ENCODE data around the gene MYB. TPM values are rescaled to one million over a fixed set of nuclear protein-coding genes. Genes with fewer than 3 reads are reported as not detected.

The MYB gene
- total RNA-seq (2021) (8.3 and 9.0 TPM in 2 replicates), Bru-seq, nascent RNA (percentile 69 among the genes with signal in this experiment), BruChase-seq, experiment 1, labeled RNA remaining after a 2-hour chase (percentile 60 among the genes with signal in this experiment), BruChase-seq, experiment 2, labeled RNA remaining after a 6-hour chase (percentile 46 among the genes with signal in this experiment)
- long read RNA-seq, transcript MYB-205 (15 exons, 3,302 nt), result major isoform, 5 of 11 reads
- long read RNA-seq, partial matches to known transcripts, result 3 of 11 reads
- long read RNA-seq, other reads (novel, unspliced or antisense), result 2 of 11 reads

GRCh38 chr6:135180542-135181332, at the start of gene MYB:
Gene MYB, plus strand, starts transcription at chr6:135181308. Its CDS starts 206 bp downstream, at chr6:135181514.
- H3K9me3 ChIP-seq (ENCODE audit: low read depth, low read length, poor library complexity, severe bottlenecking), result no peaks in the 10 kb centered on the region
- peak; percentile 82 for DNase-seq (ENCODE audit: low spot score)
- H3K4me3 ChIP-seq (ENCODE audit: low read depth, low read length, poor library complexity, severe bottlenecking), result peak within 1 kb of the TSS; percentile 57
- H3K27ac ChIP-seq (ENCODE audit: low read depth, low read length, poor library complexity, severe bottlenecking), result peak within 1 kb of the TSS; percentile 50
- ChIA-PET CTCF (no interaction called here), POLR2A (ENCODE audit: low non-redundant PET) (no interaction called here)
- BruUV-seq (replicated peaks), result no TSS peak
- TF ChIP-seq CTCF (conservative IDR thresholded peaks at IDR 0.05; ENCODE audit: low read depth, low read length), result no peak
- TF ChIP-seq EZH2 (IDR thresholded peaks at IDR 0.05; ENCODE audit: borderline replicate concordance, low read depth, low read length, poor library complexity, severe bottlenecking), result no peak
- H3K36me3 ChIP-seq (ENCODE audit: insufficient read depth, low read length, poor library complexity, severe bottlenecking), result no peaks in the 10 kb centered on the region
- H3K27me3 ChIP-seq (replicated peaks; ENCODE audit: insufficient read depth, low read depth, low read length, poor library complexity), result no peaks in the 10 kb centered on the region
- H3K4me1 ChIP-seq (ENCODE audit: insufficient read depth, low read length, poor library complexity, severe bottlenecking), result no peaks in the 10 kb centered on the region
- intact Hi-C loops (cut with micrococcal nuclease; ENCODE audit: unreplicated experiment), result no loop called here

- BruUV-seq (replicated peaks), result no TSS peak
- POLR2A ChIA-PET (ENCODE audit: low non-redundant PET), result no interaction called here
- no peaks in the 10 kb centered on the region for H3K9me3 ChIP-seq (ENCODE audit: low read depth, low read length, poor library complexity, severe bottlenecking)
- no peak overlapping the region for H3K4me3 ChIP-seq (ENCODE audit: low read depth, low read length, poor library complexity, severe bottlenecking)
- H3K36me3 ChIP-seq (ENCODE audit: insufficient read depth, low read length, poor library complexity, severe bottlenecking), result no peaks in the 10 kb centered on the region
- DNase-seq (ENCODE audit: low spot score), result no peak
- no peaks in the 10 kb centered on the region for H3K27me3 ChIP-seq (replicated peaks; ENCODE audit: insufficient read depth, low read depth, low read length, poor library complexity)
- intact Hi-C loops (cut with micrococcal nuclease; ENCODE audit: unreplicated experiment), result no loop called here
- CTCF ChIA-PET, result no interaction called here
- TF ChIP-seq EZH2 (IDR thresholded peaks at IDR 0.05; ENCODE audit: borderline replicate concordance, low read depth, low read length, poor library complexity, severe bottlenecking), result no peak
- no peak for TF ChIP-seq CTCF (conservative IDR thresholded peaks at IDR 0.05; ENCODE audit: low read depth, low read length)
- H3K27ac ChIP-seq (ENCODE audit: low read depth, low read length, poor library complexity, severe bottlenecking), result no peak overlapping the region
- H3K4me1 ChIP-seq (ENCODE audit: insufficient read depth, low read length, poor library complexity, severe bottlenecking), result no peaks in the 10 kb centered on the region
Observed at GRCh38 chr6:135132776-135133175, 48.3 kb upstream of the MYB start.

GRCh38 chr6:135135835-135136234, 45.3 kb upstream of the MYB start:
- intact Hi-C loops (cut with micrococcal nuclease; ENCODE audit: unreplicated experiment), result no loop called here
- no TSS peak for BruUV-seq (replicated peaks)
- Histone ChIP-seq H3K36me3 (ENCODE audit: insufficient read depth, low read length, poor library complexity, severe bottlenecking) (no peaks in the 10 kb centered on the region), H3K9me3 (ENCODE audit: low read depth, low read length, poor library complexity, severe bottlenecking) (no peaks in the 10 kb centered on the region), H3K27ac (ENCODE audit: low read depth, low read length, poor library complexity, severe bottlenecking) (no peak overlapping the region), H3K4me3 (ENCODE audit: low read depth, low read length, poor library complexity, severe bottlenecking) (no peak overlapping the region), H3K27me3 (replicated peaks; ENCODE audit: insufficient read depth, low read depth, low read length, poor library complexity) (no peaks in the 10 kb centered on the region), H3K4me1 (ENCODE audit: insufficient read depth, low read length, poor library complexity, severe bottlenecking) (no peaks in the 10 kb centered on the region)
- CTCF ChIA-PET, result no interaction called here
- TF ChIP-seq CTCF (conservative IDR thresholded peaks at IDR 0.05; ENCODE audit: low read depth, low read length), result no peak
- TF ChIP-seq EZH2 (IDR thresholded peaks at IDR 0.05; ENCODE audit: borderline replicate concordance, low read depth, low read length, poor library complexity, severe bottlenecking), result no peak
- DNase-seq (ENCODE audit: low spot score), result no peak
- POLR2A ChIA-PET (ENCODE audit: low non-redundant PET), result no interaction called here
